ENCODE data around the gene CDK3. TPM values are rescaled to one million over a fixed set of nuclear protein-coding genes. Genes with fewer than 3 reads are reported as not detected.

Gene CDK3
- total and polyA plus RNA-seq, 12 donors = 0.52 to 11.3 (median 1.5) TPM

- Histone ChIP-seq H3K36me3 (peaks cover 0 to 3% (median 0%) of the 10 kb centered on the region in 9 donors), H3K4me1 (peaks cover 0 to 15% (median 0%) of the 10 kb centered on the region in 9 donors), H3K27me3 (no peaks in the 10 kb centered on the region), H3K4me3 (no peak overlapping the region), H3K27ac (no peak overlapping the region), H3K9me3 (no peaks in the 10 kb centered on the region)
- intact Hi-C loops (cut with DNase I) = loop anchor here in 2 of 10 donors (5.0 to 10.0 kb wide), 2 partner anchors 101 to 243 kb away; partner anchors contain the start of gene GALK1 (in 1 of the 2)
- DNase-seq = no peak
- no peak for ATAC-seq
- WGBS, 2 donors = 93 to 94% methylated on average over 36 of the region's 36 CpGs
- TF ChIP-seq CTCF (IDR thresholded peaks at IDR 0.05) = no peak
Observed at GRCh38 chr17:76008208-76008607, 7.6 kb downstream of the CDK3 start.

GRCh38 chr17:76008630-76009425, 8.2 kb downstream of the CDK3 start:
- 93% methylated on average over 56 of the region's 56 CpGs for whole genome bisulfite sequencing, 2 donors
- no peak for TF ChIP-seq CTCF (IDR thresholded peaks at IDR 0.05)
- Histone ChIP-seq H3K4me1 (peaks cover 0 to 15% (median 0%) of the 10 kb centered on the region in 9 donors), H3K4me3 (no peak overlapping the region), H3K36me3 (peaks cover 0 to 3% (median 0%) of the 10 kb centered on the region in 9 donors), H3K9me3 (no peaks in the 10 kb centered on the region), H3K27me3 (no peaks in the 10 kb centered on the region), H3K27ac (no peak overlapping the region)
- DNase-seq (no peak), ATAC-seq (no peak)
- intact Hi-C loops (cut with DNase I) = loop anchor here in 2 of 10 donors (5.0 to 10.0 kb wide), 2 partner anchors 102 to 244 kb away; partner anchors contain the start of gene GALK1 (in 1 of the 2)

- intact Hi-C loops (cut with DNase I) = loop anchor here in 2 of 10 donors (5.0 to 10.0 kb wide), 2 partner anchors 102 to 245 kb away; partner anchors contain the start of gene GALK1 (in 1 of the 2)
Observed at GRCh38 chr17:76009447-76009846, 8.8 kb downstream of the CDK3 start.

More at GRCh38 chr17:76009447-76009846, 8.8 kb downstream of the CDK3 start:
- DNase-seq (no peak), ATAC-seq (no peak)
- H3K4me3 ChIP-seq = no peak overlapping the region
- H3K9me3 ChIP-seq = no peaks in the 10 kb centered on the region
- peaks cover 0 to 16% (median 4%) of the 10 kb centered on the region in 9 donors for H3K4me1 ChIP-seq
- no peak overlapping the region for H3K27ac ChIP-seq
- peaks cover 0 to 3% (median 0%) of the 10 kb centered on the region in 9 donors for H3K36me3 ChIP-seq
- WGBS, 2 donors = 94% methylated on average over 20 of the region's 20 CpGs
- TF ChIP-seq CTCF (IDR thresholded peaks at IDR 0.05) = no peak
- H3K27me3 ChIP-seq = peaks cover 0 to 2% (median 0%) of the 10 kb centered on the region in 7 donors

Measured in heart right ventricle (tissue), 16 donors.